Measurements from ENCODE around the gene PVR. TPM values are rescaled to one million over a fixed set of nuclear protein-coding genes. Genes with fewer than 3 reads are reported as not detected.

Gene PVR
- total RNA-seq, 1 donor = 4.5 TPM

DNA sequence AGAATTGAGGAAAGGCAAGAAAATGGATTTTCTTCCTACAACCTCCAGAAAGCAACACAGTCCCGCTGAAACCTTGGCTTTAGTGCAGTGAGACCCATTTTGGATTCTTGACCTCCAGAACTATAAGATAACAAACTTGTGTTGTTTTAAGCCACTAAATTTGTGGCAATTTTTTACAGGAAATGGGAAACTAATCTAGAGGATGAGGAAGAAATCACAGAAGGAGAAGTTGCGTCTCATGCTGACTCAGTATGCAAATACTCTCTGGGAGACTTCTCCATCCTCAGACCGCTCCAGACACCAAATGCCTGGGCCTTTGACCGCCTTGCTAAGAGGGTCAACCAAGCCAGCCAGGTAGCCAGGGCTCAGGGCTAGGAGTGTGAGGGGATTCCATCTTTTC lies 42.2 kb downstream of the PVR start:
- Histone ChIP-seq H3K27me3 (ENCODE audit: insufficient read depth, low read length) (no peaks in the 10 kb centered on the region), H3K4me3 (ENCODE audit: low read length) (no peak overlapping the region), H3K4me1 (ENCODE audit: insufficient read depth, low read length) (peaks cover 65% of the 10 kb centered on the region), H3K9me3 (ENCODE audit: low read depth, low read length) (no peaks in the 10 kb centered on the region)

DNA sequence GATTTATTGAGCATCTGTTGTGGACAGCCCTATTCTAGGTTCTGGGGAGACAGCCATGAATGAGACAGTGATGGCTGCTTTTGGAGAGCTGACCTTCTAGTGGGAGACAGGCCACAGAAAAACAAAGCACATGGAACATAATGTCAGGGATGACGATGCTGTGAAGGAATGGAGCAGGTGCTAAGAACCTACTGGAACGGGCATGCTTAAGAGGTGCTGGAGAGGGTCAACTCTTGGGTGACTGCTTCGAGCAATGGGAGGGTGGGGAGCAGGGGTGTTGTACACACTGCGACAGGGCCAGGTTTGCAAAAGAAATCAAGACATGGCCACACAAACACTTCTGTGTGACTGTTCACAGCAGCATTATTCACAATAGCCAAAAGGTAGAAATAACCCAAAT lies 43.2 kb downstream of the PVR start:
- Histone ChIP-seq H3K4me1 (ENCODE audit: insufficient read depth, low read length) (peaks cover 75% of the 10 kb centered on the region), H3K4me3 (ENCODE audit: low read length) (no peak overlapping the region), H3K27me3 (ENCODE audit: insufficient read depth, low read length) (no peaks in the 10 kb centered on the region), H3K9me3 (ENCODE audit: low read depth, low read length) (no peaks in the 10 kb centered on the region)

DNA sequence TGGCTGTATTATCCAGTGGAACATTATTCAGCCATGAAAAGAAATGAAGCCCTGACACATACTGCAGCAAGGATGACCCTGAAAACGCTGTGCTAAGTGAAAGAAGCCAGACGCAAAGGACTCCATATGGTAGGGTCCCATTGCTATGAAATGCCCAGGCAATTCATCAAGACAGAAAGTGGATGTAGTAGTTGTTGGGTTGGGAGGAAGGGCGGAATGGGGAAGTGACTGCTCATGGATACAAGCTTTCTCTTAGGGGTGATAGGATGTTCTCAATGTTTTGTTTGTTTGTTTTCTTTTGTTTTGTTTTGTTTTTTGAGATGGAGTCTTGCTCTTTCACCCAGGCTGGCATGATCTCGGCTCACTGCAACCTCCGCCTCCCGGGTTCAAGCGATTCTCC lies 44.2 kb downstream of the PVR start:
- Histone ChIP-seq H3K4me3 (ENCODE audit: low read length) (no peak overlapping the region), H3K27me3 (ENCODE audit: insufficient read depth, low read length) (no peaks in the 10 kb centered on the region), H3K9me3 (ENCODE audit: low read depth, low read length) (no peaks in the 10 kb centered on the region), H3K4me1 (ENCODE audit: insufficient read depth, low read length) (peaks cover 79% of the 10 kb centered on the region)

DNA sequence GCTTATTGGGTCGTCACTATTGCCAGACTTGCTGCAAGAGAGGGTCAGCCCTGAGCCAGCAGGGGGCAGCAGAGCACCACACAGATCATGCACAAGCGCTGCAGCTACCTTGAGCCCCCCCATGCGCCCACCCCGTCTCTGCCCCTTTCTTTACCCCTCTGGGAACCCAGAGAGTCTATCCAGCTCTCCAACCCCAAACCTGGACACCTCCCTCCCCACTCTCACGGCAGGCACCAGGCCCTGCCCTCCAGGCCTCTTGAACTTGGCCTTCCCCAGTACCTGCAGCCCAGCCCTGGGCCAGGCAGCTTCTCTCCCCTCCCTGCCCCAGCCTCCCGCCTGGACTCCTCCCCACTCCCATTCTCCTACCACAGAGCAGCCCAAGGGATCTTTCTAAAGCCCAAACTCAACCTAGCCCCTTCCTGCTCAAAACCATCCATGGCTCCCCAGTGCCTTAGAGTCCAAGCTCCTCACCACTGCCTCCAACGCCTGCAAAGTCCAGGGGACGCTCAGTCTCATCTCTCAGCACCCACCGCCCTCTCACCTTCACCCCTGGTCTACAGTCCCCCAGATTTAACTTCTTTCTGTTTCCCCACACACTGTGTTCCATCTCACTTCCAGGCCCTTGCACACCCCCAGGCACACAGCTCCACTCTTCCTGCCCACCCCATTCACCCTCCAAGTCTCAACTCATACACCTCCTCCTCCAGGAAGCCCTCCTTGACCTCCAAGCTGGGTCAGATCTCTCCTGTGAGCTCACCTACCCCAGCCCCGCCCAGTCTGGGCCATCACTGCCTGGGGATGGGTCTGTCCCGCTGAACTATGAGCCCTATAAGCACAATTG lies 45.8 kb downstream of the PVR start:
- Histone ChIP-seq H3K4me1 (ENCODE audit: insufficient read depth, low read length) (peaks cover 69% of the 10 kb centered on the region), H3K27me3 (ENCODE audit: insufficient read depth, low read length) (no peaks in the 10 kb centered on the region), H3K4me3 (ENCODE audit: low read length) (no peak overlapping the region), H3K9me3 (ENCODE audit: low read depth, low read length) (no peaks in the 10 kb centered on the region)

DNA sequence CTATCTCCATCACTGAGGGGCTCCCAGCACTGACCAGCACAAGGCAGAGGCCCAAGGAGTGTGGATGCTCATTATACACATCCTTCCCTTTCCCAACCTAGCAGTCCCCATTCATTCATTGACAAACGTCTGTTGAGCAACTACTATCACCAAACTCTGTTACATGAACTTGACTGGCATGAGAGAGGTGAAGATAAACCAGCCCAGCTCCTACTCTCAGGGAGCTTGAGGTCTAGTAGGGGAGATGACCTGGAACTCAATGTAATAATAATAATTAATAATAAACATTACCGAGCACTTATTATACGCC lies 46.4 kb downstream of the PVR start:
- Histone ChIP-seq H3K4me1 (ENCODE audit: insufficient read depth, low read length) (peaks cover 63% of the 10 kb centered on the region), H3K4me3 (ENCODE audit: low read length) (no peak overlapping the region), H3K27me3 (ENCODE audit: insufficient read depth, low read length) (no peaks in the 10 kb centered on the region), H3K9me3 (ENCODE audit: low read depth, low read length) (no peaks in the 10 kb centered on the region)

DNA sequence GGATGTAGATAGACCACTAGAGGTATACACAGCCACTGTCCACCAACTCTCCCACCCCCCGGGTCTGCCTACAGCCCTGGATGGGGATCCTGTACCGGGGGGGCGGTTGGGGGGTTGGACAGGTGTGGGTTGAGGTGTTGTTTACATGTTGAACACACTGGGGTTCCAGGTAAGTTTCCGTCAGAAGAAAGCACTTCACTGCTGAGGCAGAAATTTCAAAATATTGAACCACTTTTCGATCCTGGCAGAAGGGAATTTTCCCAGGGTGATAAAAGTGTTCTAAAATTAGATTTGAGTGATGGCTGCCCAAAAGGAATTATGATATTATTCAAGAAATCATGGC lies 48.6 kb downstream of the PVR start:
- Histone ChIP-seq H3K9me3 (ENCODE audit: low read depth, low read length) (no peaks in the 10 kb centered on the region), H3K4me3 (ENCODE audit: low read length) (no peak overlapping the region), H3K4me1 (ENCODE audit: insufficient read depth, low read length) (peaks cover 40% of the 10 kb centered on the region), H3K27me3 (ENCODE audit: insufficient read depth, low read length) (no peaks in the 10 kb centered on the region)

DNA sequence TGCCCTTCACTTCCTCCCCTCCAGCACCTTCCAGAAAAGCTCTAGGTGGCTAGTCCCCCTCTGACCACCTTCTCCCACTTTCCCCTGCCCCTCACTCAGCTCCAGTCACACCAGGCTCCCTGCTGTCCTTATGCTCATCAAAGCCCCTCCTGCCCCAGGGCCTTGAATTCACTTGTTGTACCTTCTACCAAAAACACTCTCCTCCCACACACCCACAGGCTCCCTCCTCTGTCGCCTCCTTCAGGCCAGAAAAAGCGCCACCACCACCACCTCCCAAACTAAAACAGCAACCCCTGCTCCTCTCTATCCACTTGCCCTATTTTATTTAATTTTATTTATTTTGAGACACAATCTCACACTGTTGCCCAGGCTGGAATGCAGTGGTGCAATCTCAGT lies 50.5 kb downstream of the PVR start:
- Histone ChIP-seq H3K4me3 (ENCODE audit: low read length) (no peak overlapping the region), H3K4me1 (ENCODE audit: insufficient read depth, low read length) (peaks cover 23% of the 10 kb centered on the region), H3K27me3 (ENCODE audit: insufficient read depth, low read length) (no peaks in the 10 kb centered on the region), H3K9me3 (ENCODE audit: low read depth, low read length) (no peaks in the 10 kb centered on the region)

DNA sequence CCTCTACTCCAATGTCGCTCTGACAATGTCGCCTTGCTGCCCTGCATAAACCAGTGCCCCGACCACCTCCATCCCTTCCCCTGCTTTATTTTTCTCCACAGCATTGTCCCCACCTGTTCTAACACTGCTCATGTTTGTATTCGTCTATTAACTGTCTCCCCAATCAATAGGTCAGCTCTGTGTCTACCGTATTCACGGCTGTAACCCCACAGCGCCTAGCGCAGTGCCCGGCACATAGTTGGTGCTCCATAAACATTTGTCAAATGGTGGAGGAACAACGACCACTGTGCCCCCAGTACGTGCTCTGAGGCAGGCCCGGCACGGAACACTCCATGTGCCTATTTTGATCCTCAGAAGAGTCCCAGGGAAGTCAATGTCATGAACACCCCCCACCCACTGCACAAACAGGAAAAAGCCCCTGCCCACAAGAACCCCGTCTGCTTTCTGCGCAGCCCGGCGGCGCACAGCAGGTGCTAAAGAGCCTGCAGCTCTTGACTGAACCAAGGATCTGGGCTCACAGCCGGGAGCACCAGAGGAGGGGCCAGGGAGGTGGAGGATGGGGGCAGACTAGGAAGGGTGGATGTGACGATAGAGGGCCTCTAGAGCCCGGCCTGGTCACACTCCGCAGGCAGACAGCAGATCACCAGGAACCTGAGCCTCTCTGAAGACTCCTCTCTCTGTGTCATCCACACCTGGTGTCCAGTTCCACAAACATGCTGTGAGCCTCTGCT lies 53.4 kb downstream of the PVR start:
- Histone ChIP-seq H3K27me3 (ENCODE audit: insufficient read depth, low read length) (no peaks in the 10 kb centered on the region), H3K4me3 (ENCODE audit: low read length) (no peak overlapping the region), H3K4me1 (ENCODE audit: insufficient read depth, low read length) (peaks cover 7% of the 10 kb centered on the region), H3K9me3 (ENCODE audit: low read depth, low read length) (no peaks in the 10 kb centered on the region)

DNA sequence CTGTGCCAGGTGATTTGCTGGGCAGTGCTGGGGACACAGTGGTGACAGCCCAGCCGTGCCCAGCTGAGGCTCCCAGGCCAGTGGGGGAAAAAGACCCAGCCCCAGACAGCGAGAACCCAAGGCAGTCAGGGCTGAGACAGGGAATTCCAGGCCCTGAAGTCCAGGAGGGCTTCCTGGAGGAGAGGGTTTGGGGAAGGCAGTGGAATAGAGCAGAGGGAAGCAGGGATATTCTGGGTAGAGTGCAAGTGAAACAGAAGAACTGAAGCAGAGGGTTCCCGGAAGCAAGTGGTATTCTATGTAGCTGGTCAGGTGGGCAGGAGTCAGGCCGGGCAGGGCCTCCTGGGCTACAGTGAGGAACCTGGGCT lies 53.9 kb downstream of the PVR start:
- no peak overlapping the region for H3K4me3 ChIP-seq (ENCODE audit: low read length)
- H3K9me3 ChIP-seq (ENCODE audit: low read depth, low read length) = no peaks in the 10 kb centered on the region
- H3K4me1 ChIP-seq (ENCODE audit: insufficient read depth, low read length) = peaks cover 2% of the 10 kb centered on the region
- H3K27me3 ChIP-seq (ENCODE audit: insufficient read depth, low read length) = no peaks in the 10 kb centered on the region

DNA sequence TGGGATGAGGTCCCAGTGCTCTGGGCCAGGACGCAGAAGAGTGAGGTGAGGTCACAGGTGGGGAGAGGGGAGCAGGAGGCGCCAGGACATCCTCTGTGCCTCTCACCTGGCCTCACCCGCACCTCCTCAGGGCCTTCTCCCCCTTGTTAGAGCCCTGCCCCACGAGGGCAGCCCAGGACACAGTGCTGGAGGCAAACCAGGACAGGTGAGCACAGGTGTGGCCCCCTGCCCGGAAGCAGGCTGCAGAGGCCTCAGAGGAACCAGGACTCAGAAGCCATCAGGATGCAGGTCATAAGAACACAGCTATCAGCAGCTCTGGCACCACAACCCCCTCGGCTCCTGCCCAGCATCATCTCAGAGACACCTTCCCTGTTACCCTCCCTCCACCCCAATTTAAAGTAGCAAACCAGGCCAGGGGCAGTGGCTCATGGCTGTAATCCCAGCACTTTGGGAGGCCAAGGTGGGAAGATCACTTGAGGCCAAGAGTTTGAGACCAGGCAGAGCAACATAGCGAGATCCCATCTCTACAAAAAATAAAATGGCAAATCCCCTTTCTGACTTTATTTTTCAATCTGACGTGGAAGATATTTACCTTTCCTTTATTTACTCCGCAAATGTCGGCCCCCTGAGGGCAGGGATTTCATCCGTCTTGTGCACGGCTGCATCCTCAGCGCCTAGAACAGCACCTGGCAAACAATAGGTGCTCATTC lies 54.9 kb downstream of the PVR start, which contains the start of gene CEACAM16:
Gene CEACAM16 (plus strand): TSS at position 660 of the 710 bp plus-strand sequence. CDS start 2,306 bp downstream, outside the sequence.
- H3K4me1 ChIP-seq (ENCODE audit: insufficient read depth, low read length) = no peaks in the 10 kb centered on the region
- no peaks in the 10 kb centered on the region for H3K9me3 ChIP-seq (ENCODE audit: low read depth, low read length)
- no peaks in the 10 kb centered on the region for H3K27me3 ChIP-seq (ENCODE audit: insufficient read depth, low read length)
- no peak within 1 kb of the TSS for H3K4me3 ChIP-seq (ENCODE audit: low read length)

DNA sequence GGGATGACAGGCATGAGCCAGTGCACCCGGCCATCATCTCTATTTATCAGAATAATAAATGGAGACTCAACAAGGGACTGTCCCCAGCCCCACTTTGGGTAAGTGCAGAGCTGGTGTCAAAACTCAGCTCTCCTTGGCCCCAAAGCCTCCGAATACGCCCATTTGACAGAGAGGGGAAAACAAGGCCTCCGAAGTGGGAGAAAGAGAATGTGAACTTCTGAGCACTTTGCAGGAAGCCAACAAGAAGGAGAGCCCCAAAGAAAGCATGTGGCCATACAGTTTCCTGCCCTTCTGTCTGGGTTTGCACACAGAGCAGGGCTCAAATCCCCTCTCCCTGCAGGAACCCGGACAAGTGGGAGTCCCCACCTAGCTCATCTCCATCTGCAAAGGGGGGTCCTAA lies 56.8 kb downstream of the PVR start:
- H3K4me1 ChIP-seq (ENCODE audit: insufficient read depth, low read length) = no peaks in the 10 kb centered on the region
- no peaks in the 10 kb centered on the region for H3K27me3 ChIP-seq (ENCODE audit: insufficient read depth, low read length)
- H3K9me3 ChIP-seq (ENCODE audit: low read depth, low read length) = no peaks in the 10 kb centered on the region
- H3K4me3 ChIP-seq (ENCODE audit: low read length) = no peak overlapping the region

DNA sequence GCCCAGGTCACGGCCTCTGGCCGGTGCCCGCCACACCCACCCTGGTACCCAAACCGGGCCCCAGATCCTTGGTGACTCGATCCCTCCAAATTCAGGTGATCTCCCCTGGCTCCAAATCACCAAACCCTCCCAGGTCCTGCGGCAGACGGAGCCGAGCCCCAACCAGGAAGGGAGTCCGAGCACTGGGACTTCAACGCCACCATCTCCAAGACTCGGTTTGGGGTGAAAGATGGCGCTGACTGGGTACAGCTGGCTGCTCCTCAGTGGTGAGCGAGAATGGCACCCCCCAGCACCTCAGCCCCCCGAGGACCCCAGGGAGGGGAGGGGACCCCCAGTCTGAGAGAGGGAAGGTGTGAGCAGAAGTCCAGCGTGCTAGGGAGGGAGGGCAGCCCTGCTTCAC lies 57.5 kb downstream of the PVR start:
- Histone ChIP-seq H3K4me1 (ENCODE audit: insufficient read depth, low read length) (no peaks in the 10 kb centered on the region), H3K9me3 (ENCODE audit: low read depth, low read length) (no peaks in the 10 kb centered on the region), H3K4me3 (ENCODE audit: low read length) (no peak overlapping the region), H3K27me3 (ENCODE audit: insufficient read depth, low read length) (no peaks in the 10 kb centered on the region)

DNA sequence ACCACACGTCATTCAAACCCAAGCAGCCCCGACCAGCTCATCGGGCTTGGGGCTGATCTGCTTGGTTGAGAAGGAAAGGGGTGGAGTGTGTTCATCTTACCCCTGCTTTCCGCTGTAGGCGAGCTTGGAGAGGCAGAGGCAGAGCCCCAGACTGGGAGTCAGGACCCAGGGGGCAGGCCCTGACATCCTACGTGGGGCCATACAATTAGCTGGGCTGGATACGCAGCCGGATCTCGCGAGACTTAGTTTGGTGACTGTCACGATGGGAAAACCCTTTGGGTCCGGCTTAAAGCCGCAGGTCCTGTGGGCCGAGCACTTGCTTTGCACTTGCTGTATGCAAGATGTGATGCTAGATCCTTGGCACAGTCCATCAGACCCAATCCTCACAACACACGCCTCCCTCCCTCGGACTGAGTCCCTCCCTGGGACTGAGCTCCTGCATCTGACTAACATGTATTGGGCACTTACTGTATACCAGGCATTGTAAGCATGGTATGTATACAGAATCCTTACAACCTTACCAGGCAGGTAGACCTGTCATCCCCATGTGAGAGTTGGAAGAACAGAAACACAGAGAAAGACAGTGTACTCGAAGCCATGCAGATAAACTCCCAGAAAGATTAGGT lies 59.0 kb downstream of the PVR start:
- no peaks in the 10 kb centered on the region for H3K9me3 ChIP-seq (ENCODE audit: low read depth, low read length)
- no peaks in the 10 kb centered on the region for H3K4me1 ChIP-seq (ENCODE audit: insufficient read depth, low read length)
- H3K27me3 ChIP-seq (ENCODE audit: insufficient read depth, low read length) = no peaks in the 10 kb centered on the region
- H3K4me3 ChIP-seq (ENCODE audit: low read length) = no peak overlapping the region

DNA sequence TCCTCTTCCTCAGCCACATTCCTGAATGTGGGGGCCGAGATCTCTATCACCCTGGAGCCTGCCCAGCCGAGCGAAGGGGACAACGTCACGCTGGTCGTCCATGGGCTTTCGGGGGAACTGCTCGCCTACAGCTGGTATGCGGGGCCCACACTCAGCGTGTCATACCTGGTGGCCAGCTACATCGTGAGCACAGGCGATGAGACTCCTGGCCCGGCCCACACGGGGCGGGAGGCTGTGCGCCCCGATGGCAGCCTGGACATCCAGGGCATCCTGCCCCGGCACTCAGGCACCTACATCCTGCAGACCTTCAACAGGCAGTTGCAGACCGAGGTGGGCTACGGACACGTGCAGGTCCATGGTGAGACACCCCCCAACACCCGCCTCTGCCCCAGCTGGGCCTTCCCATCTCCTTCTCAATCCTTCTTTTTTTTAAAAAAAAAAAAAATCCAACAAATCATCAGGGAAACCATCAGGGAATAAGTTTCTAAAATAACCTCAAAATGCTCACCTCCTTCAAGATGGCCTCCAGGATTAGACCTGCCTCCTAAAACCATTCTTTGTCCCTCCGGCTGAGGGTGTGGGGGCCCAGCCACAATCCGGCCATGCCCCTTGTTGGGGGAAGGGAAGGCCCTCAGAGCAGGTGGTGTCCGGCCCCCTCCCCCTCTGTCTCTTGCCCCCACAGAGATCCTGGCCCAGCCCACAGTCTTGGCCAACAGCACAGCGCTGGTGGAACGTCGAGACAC lies 59.8 kb downstream of the PVR start:
- Histone ChIP-seq H3K4me3 (ENCODE audit: low read length) (no peak overlapping the region), H3K9me3 (ENCODE audit: low read depth, low read length) (no peaks in the 10 kb centered on the region), H3K27me3 (ENCODE audit: insufficient read depth, low read length) (no peaks in the 10 kb centered on the region)

More for the DNA sequence above, 59.8 kb downstream of the PVR start:
- H3K4me1 ChIP-seq (ENCODE audit: insufficient read depth, low read length) = no peaks in the 10 kb centered on the region

Measured in mononuclear cell (primary cell).